ENCODE results near the gene ALKBH6.

DNA sequence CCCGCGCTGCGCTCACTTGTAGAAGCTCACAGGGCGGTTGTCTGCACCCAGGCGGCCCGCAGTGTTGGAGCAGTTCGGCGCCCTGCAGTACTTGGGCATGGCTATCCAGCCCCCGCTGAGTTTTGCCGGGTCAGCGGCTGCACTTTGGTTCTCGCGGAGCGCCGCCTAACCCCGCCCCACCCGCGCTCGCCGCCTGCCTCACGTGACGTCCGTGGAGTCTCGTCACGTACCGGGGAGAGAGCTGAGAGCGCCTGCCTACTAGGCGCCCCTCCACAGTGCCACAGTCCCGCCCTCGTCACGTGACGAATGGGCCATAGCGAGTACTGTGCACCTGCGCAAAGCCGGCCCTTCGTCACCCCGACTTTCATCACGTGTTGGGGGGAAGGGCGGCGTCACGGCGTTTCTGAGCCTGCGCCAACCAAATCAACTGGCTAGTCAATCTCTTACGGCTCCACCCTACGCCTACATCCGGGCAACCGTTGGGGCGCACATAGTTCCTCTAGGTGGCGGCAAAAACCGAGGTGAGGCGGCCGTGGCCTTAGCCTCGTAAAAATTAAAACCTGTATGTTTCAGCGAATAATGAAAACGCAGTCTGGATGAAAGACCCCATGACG, 40.2 kb upstream of the ALKBH6 start, which contains the start of gene THAP8:
- TF ChIP-seq, protein P1, sequence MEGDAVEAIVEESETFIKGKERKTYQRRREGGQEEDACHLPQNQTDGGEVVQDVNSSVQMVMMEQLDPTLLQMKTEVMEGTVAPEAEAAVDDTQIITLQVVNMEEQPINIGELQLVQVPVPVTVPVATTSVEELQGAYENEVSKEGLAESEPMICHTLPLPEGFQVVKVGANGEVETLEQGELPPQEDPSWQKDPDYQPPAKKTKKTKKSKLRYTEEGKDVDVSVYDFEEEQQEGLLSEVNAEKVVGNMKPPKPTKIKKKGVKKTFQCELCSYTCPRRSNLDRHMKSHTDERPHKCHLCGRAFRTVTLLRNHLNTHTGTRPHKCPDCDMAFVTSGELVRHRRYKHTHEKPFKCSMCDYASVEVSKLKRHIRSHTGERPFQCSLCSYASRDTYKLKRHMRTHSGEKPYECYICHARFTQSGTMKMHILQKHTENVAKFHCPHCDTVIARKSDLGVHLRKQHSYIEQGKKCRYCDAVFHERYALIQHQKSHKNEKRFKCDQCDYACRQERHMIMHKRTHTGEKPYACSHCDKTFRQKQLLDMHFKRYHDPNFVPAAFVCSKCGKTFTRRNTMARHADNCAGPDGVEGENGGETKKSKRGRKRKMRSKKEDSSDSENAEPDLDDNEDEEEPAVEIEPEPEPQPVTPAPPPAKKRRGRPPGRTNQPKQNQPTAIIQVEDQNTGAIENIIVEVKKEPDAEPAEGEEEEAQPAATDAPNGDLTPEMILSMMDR (IDR thresholded peaks at IDR 0.05) = peak; percentile 45 to 85 (median 62)
- peak; percentile 80 for TF ChIP-seq POLR2A (IDR thresholded peaks at IDR 0.05)
- no peak for TF ChIP-seq EP300 (IDR thresholded peaks at IDR 0.05; ENCODE audit: low read depth)
- peak; percentile 80 to 92 (median 87) for TF ChIP-seq POLR2AphosphoS5 (IDR thresholded peaks at IDR 0.05)

Measured in transverse colon (tissue), 4 donors.